ENCODE data around the gene RXFP1.

The RXFP1 gene

GRCh38 chr4:158610790-158611189 is 89.1 kb downstream of the RXFP1 start:
- Histone ChIP-seq H3K4me2 (ENCODE audit: low read length) (no peak overlapping the region), H3K27ac (ENCODE audit: low read depth, low read length) (no peak overlapping the region), H3K9me3 (ENCODE audit: control insufficient read depth, insufficient read depth, low read length) (no peaks in the 10 kb centered on the region), H4K20me1 (ENCODE audit: control insufficient read depth, insufficient read depth, low read depth, low read length) (no peaks in the 10 kb centered on the region), H3K4me1 (ENCODE audit: control insufficient read depth, low read length) (peaks cover 12% of the 10 kb centered on the region), H3K79me2 (ENCODE audit: control insufficient read depth, low read length) (no peaks in the 10 kb centered on the region), H3K9me2 (replicated peaks; ENCODE audit: control insufficient read depth, low read length) (no peaks in the 10 kb centered on the region), H3K27me3 (ENCODE audit: control insufficient read depth, low read length) (no peaks in the 10 kb centered on the region), H3K36me3 (ENCODE audit: control insufficient read depth, low read length) (no peaks in the 10 kb centered on the region), H3F3A (ENCODE audit: control insufficient read depth, insufficient read depth) (no peaks in the 10 kb centered on the region), H3K4me3 (ENCODE audit: low read length) (no peak overlapping the region)
- no peak for TF ChIP-seq EZH2phosphoT487 (IDR thresholded peaks at IDR 0.05; ENCODE audit: borderline replicate concordance, low read length)

- H3K79me2 ChIP-seq (ENCODE audit: control insufficient read depth, low read length), result no peaks in the 10 kb centered on the region
- H3K27me3 ChIP-seq (ENCODE audit: control insufficient read depth, low read length), result peaks cover 2% of the 10 kb centered on the region; the same call in 1 of the 2 replicates
- H3K27ac ChIP-seq (ENCODE audit: low read depth, low read length), result no peak overlapping the region
- H3K9me3 ChIP-seq (ENCODE audit: control insufficient read depth, insufficient read depth, low read length), result no peaks in the 10 kb centered on the region
- no peaks in the 10 kb centered on the region for H3K9me2 ChIP-seq (replicated peaks; ENCODE audit: control insufficient read depth, low read length)
- H4K20me1 ChIP-seq (ENCODE audit: control insufficient read depth, insufficient read depth, low read depth, low read length), result no peaks in the 10 kb centered on the region
- H3K4me2 ChIP-seq (ENCODE audit: low read length), result no peak overlapping the region
- no peaks in the 10 kb centered on the region for H3F3A ChIP-seq (ENCODE audit: control insufficient read depth, insufficient read depth)
- H3K36me3 ChIP-seq (ENCODE audit: control insufficient read depth, low read length), result no peaks in the 10 kb centered on the region
- TF ChIP-seq EZH2phosphoT487 (IDR thresholded peaks at IDR 0.05; ENCODE audit: borderline replicate concordance, low read length) (no peak), CTCF (IDR thresholded peaks at IDR 0.05; ENCODE audit: low read depth, low read length, poor library complexity, severe bottlenecking) (no peak)
- H3K4me1 ChIP-seq (ENCODE audit: control insufficient read depth, low read length), result peaks cover 12% of the 10 kb centered on the region
- no peak overlapping the region for H3K4me3 ChIP-seq (ENCODE audit: low read length)
Observed at GRCh38 chr4:158613046-158613445, 91.4 kb downstream of the RXFP1 start.

GRCh38 chr4:158617956-158618355 is 96.3 kb downstream of the RXFP1 start:
- Histone ChIP-seq H3K27ac (ENCODE audit: low read depth, low read length) (no peak overlapping the region), H3K4me1 (ENCODE audit: control insufficient read depth, low read length) (no peaks in the 10 kb centered on the region), H3F3A (ENCODE audit: control insufficient read depth, insufficient read depth) (no peaks in the 10 kb centered on the region), H3K9me2 (replicated peaks; ENCODE audit: control insufficient read depth, low read length) (no peaks in the 10 kb centered on the region), H3K4me2 (ENCODE audit: low read length) (no peak overlapping the region), H3K36me3 (ENCODE audit: control insufficient read depth, low read length) (no peaks in the 10 kb centered on the region), H4K20me1 (ENCODE audit: control insufficient read depth, insufficient read depth, low read depth, low read length) (no peaks in the 10 kb centered on the region), H3K9me3 (ENCODE audit: control insufficient read depth, insufficient read depth, low read length) (no peaks in the 10 kb centered on the region), H3K4me3 (ENCODE audit: low read length) (no peak overlapping the region), H3K27me3 (ENCODE audit: control insufficient read depth, low read length) (peaks cover 3% of the 10 kb centered on the region), H3K79me2 (ENCODE audit: control insufficient read depth, low read length) (no peaks in the 10 kb centered on the region)
- TF ChIP-seq EZH2phosphoT487 (IDR thresholded peaks at IDR 0.05; ENCODE audit: borderline replicate concordance, low read length), result no peak
- no peak for TF ChIP-seq CTCF (IDR thresholded peaks at IDR 0.05; ENCODE audit: low read depth, low read length, poor library complexity, severe bottlenecking)

GRCh38 chr4:158621729-158622128 is 100.0 kb downstream of the RXFP1 start:
- no peak overlapping the region for H3K4me3 ChIP-seq (ENCODE audit: low read length)
- H4K20me1 ChIP-seq (ENCODE audit: control insufficient read depth, insufficient read depth, low read depth, low read length), result no peaks in the 10 kb centered on the region
- peaks cover 6% of the 10 kb centered on the region for H3K27me3 ChIP-seq (ENCODE audit: control insufficient read depth, low read length)
- H3F3A ChIP-seq (ENCODE audit: control insufficient read depth, insufficient read depth), result no peaks in the 10 kb centered on the region
- H3K79me2 ChIP-seq (ENCODE audit: control insufficient read depth, low read length), result no peaks in the 10 kb centered on the region
- no peak overlapping the region for H3K4me2 ChIP-seq (ENCODE audit: low read length)
- no peaks in the 10 kb centered on the region for H3K36me3 ChIP-seq (ENCODE audit: control insufficient read depth, low read length)
- TF ChIP-seq CTCF (IDR thresholded peaks at IDR 0.05; ENCODE audit: low read depth, low read length, poor library complexity, severe bottlenecking), result no peak
- no peak for TF ChIP-seq EZH2phosphoT487 (IDR thresholded peaks at IDR 0.05; ENCODE audit: borderline replicate concordance, low read length)
- no peaks in the 10 kb centered on the region for H3K9me3 ChIP-seq (ENCODE audit: control insufficient read depth, insufficient read depth, low read length)
- H3K9me2 ChIP-seq (replicated peaks; ENCODE audit: control insufficient read depth, low read length), result no peaks in the 10 kb centered on the region
- no peak overlapping the region for H3K27ac ChIP-seq (ENCODE audit: low read depth, low read length)
- no peaks in the 10 kb centered on the region for H3K4me1 ChIP-seq (ENCODE audit: control insufficient read depth, low read length)

All from DOHH2 (cell line).